GM19397 (cell line): ENCODE results near the gene SPPL2B.
"Not testable (repeated sequence)": the region's sequence is repeated elsewhere in the genome, so short reads cannot be mapped to it uniquely, and the experiment has no call there.

Experiments used
- ATAC-seq: cut with Tn5 transposase; IDR thresholded peaks from one replicate; pipeline ENCODE4 v1.9.1; 2021; ENCODE audit warnings: mild to moderate bottlenecking, moderate library complexity; ENCODE audit not compliant: unreplicated experiment

Gene SPPL2B

DNA sequence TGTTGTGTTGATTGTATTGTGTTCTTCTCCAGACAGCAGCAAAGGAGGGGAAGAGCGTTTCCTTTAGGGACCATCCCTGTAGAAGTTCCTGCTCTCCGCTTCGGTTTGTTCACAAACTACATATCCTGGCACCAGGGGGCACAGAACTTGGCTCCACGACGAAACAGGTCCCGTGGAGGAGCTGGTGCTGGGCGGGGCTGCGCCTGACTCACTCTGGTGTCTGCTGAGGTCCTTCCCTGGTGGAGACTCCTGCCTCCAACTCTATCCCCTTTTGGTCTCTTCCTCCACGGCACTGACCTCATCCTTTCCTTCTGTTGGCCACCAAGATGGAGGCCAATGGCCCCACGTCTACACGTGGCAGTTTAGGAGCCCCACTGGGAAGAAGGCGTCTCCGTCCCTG lies 46.3 kb downstream of the SPPL2B start:
- no peak for ATAC-seq

DNA sequence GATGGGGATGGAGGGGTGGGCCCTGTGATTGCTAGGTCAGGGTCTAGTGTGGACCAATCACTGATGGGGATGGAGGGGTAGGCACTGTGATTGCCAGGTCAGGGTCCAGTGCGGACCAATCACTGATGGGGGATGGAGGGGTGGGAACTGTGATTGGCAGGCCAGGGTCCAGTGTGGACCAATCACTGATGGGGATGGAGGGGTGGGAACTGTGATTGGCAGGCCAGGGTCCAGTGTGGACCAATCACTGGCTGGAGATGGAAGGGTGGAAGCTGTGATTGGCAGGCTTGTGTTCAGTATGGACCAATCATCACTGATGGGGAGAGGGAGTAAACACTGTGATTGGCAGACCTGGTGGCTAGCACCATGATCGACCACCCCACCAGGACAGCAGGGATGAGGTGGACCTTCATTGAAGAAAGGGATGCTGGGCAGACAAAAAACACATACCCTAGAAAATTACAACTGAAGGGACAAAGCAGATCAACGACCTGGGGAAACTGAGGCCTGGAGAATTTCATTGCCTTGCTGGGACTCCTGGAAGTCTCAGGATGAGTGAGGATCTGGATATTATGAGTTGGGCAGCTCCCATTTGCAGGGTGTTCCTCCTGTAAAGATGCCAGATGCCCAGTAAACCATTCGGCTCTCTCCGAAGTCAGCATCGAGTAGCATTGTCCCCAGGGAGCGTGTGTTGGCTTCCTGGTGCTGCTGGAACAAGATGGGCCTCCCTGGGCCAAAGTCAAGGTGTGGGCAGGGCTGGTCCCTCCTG lies 47.1 kb downstream of the SPPL2B start:
- no peak for ATAC-seq

DNA sequence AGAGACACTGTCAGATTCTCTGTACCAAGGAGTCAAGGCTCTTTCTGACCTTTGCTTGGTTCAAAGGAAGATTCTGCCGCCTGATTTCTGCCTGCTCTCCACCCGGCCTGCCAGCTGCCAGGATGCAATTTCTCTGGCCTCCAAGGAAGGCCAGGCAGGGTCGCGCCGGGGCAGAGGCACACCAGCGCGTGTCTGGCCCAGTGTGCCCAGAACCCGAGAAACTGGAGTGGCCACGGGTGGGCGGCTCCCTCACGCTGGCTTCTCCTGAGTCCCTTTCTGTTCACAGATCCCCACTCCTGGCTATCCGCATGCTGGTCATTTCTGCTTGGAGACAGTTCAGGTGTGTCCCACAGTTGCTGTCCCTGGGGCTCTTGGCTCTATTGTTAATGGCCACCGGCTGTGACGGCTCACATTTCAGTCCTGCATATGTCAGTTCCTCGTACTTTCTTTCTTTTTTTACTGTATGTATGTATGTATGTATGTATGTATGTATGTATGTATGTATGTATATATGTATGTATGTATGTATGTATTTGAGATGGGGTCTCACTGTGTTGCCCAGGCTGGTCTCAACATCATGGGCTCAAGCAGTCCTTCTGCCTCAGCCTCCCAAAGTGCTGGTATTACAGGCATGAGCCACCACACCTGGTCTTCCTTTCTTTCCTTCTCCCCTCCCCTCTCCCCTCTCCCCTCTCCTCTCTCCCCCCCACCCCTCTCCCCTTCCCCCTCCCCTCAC lies 48.5 kb downstream of the SPPL2B start:
- ATAC-seq = no peak

DNA sequence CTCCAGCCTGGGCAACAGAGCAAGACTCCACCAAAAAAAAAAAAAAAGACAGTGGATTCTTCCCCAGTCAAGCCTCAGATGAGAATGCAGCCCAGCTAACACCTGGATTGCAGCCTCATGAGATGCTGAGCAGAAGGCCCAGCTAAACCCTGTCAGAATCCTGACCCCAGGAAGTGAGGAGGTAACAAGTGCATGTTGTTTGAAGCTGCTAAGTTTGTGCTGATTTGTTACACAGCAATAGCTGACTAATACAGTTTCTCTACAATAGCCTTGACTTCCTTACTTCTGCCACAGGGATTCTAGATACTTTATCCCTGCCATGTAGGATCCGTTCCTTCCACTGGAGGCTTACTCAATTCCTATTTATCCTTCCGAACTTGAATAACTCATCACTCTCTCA lies 52.1 kb downstream of the SPPL2B start:
- ATAC-seq = no peak

DNA sequence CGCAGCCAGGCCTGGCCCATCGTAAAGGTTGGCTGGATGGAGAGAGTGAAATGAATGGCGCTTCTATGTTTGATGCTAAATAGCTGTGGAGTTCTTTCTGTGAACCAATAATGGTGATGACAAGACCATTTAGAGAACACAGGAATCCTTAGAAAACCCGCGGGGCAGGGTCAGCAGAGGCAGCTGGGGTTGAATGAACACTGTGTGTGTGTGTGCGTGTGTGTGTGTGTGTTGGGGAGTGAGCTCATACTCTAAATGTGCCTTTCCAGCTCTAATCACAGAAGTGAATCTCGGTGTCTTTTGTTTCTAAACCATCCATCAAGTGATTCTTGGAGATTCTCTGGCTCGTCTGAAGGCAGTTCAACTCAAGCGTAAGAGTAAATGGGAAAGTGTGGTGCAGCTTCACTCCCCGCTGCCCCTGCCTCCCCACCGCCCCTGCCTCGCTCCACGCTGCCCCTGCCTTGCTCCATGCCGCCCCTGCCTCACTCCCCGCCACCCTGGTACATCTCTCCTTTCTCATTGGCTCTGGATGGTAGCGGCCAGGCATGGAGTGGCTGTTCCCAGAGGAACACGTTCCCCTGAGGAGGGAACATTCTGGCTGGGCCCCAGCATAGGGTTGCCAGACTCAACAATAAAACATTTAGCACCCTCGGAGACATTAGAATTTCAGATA lies 52.8 kb downstream of the SPPL2B start:
- ATAC-seq = no peak

DNA sequence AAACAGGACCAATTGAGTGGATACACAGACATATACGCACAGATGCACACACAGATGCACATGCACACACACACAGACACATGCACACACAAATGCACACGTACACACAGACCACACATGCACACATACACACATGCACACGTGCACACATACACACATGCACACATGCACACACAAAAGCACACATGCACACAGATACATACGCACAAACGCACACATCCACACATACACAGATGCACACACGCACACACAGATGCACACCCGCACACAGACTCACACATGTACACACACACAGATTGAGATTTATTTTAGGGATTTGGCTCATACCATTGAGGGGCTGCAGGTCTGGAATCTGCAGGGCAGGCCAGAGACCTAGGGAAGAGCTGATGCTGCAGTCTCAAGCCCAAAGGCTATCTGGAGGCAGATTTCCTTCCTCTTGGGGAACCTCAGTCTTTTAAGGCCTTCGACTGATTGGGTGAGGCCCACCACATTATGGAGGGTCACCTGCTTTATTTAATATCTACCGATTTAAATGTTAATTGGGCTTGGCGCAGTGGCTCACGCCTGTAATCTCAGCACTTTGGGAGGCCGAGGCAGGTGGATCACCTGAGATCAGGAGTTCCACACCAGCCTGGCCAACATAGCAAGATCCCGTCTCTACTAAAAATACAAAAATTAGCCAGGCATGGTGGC lies 54.2 kb downstream of the SPPL2B start:
- ATAC-seq = no peak

DNA sequence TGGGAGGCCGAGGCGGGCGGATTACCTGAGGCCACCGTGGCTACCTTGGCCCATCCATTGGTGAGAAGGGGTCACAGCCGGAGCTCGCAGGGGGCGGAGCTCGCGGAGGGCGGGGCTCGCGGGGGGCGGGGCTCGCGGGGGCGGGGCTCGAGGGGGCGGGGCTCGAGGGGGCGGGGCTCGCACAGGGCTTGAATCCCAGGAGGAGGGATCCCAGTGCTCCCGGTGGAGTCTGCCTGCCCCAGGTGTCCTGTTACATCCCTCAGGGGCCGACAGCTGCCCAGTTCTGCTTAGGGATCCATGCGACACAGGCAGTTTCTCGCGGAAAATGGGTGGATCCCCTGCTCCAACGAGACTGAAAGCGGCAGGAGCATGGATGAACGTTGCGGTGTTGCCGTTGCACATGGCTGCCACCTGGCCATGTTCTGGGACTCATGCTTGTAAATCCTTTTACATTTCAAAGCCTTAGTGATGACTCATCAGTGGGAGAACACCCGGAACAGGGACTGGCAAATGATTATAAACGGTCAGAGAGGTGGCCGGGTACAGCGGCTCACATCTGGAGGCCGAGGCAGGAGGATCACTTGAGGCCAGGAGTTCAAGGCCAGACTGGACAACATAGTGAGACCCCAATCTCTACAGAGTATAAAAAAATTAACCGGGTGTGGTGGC lies 56.7 kb downstream of the SPPL2B start:
- no peak for ATAC-seq

DNA sequence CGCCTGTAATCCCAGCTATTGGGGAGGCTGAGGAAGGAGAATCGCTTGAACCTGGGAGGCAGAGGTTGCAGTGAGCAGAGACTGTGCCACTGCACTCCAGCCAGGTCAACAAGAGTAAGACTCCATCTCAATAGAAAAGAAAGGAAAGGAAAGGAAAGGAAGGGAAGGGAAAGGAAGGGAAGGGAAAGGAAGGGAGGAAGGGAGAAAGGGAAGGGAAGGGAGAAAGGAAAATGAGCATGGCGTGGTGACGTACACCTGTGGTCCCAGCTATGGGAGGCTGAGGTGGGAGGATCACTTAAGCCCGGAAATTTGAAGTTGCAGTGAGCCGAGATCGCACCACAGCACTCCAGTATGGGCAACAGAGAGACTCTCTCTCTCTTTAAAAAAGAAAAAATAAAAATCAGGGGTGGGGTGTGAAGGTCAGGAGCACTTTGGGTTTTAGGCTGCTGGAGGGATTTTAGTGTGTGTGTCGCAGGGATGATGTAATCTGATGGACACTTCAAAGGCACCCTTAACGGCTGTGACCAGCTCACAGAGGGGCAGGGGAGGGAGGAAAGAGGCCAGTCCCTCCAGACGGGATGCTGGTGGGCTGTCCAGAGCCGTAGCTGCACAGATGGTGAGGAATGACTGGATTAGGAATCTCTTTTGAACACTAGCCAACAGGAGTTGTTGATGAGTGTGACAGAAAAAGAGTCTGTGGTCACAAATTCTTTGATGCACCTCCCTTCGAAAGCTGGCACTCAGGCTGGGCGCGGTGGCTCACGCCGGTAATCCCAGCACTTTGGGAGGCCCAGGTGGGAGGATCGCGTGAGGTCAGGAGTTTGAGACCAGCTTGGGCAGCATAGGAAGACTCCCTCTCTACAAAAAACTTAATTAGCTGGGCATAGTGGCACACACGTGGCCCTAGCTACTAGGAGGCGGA lies 59.1 kb downstream of the SPPL2B start:
- ATAC-seq = no peak

DNA sequence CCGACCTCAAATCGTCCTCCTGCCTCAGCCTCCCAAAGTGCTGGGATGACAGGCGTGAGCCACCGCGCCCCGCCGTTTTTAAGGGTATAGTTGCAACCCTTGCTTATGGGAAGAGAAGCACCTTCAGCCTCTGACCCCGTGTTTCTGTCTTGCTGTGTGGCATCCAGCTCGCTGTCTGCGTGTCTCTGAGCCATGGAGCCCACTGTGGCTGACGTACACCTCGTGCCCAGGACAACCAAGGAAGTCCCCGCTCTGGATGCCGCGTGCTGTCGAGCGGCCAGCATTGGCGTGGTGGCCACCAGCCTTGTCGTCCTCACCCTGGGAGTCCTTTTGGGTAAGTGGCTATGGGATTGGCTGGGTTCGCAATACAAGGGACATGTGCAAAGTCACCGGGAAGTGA lies 61.1 kb downstream of the SPPL2B start:
- ATAC-seq = no peak

DNA sequence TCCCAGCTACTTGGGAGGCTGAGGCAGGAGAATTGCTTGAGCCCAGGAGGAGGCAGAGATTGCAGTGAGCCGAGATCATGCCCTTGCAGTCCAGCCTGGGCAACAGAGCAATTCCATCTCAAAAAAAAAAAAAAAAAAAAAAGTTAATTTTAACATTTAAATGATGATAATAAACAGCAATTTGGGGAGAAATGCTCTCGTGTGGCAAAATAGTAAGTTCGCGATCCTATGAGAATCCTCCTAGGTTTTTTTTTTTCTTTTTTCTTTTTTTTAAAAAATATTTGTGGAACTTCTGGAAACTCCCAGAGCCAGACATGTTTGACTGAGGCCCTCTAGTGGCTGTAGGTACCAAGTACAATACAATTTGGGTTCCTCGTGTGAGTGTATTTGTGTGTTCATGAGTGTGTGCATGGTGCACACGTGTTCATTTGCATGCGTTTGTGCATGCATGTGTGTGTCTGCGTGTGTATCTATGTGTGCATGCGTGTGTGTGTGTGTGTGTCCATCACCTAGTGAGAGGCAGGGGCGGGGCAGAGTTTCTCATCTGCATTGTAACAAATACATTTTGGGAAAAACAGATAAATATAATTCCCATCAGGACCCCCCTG lies 62.7 kb downstream of the SPPL2B start:
- no peak for ATAC-seq

DNA sequence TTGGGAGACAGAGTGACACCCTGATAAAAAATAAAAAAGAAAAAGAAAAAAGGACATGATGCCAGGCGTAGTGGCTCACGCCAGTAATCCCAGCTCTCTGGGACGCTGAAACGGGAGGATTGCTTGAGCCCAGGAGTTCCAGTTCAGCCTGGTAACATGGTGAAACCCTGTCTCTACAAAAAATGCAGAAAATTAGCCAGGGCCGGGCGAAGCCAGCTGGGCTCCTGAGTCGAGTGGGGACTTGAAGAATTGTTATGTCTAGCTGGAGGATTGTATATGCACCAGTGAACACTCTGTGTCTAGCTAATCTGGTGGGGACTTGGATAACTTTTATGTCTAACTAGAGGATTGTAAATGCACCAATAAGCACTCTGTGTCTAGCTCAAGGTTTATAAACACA lies 63.9 kb downstream of the SPPL2B start:
- ATAC-seq = no peak

DNA sequence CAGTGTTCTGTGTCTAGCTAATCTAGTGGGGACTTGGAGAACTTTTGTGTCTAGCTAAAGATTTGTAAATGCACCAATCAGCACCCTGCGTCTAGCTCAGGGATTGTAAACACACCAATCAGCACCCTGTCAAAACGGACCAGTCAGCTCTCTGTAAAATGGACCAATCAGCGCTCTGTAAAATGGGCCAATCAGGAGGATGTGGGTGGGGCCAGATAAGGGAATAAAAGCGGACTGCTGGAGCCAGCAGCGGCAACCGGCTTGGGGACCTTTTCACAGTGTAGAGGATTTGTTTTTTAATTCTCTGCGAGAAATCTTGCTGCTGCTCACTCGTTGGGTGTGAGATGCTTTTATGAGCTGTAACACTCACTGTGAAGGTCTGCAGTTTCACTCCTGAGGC lies 64.4 kb downstream of the SPPL2B start:
- not testable (repeated sequence) for ATAC-seq

DNA sequence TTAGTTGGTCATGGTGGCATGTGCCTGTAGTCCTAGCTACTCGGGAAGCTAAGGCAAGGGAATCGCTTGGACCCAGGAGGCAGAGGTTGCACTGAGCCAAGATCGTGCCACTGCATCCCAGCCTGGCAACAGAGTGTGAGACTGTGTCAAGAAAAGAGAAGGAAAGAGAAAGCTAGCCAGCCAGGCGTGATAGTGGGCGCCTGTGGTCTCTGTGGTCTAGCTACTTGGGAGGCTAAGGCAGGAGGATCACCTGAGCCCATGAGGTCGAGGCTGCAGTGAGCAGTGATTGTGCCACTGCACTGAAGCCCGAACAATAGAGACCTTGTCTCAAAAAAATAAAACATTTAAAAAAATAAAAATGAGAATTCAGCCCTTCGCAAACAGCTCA lies 65.6 kb downstream of the SPPL2B start:
- ATAC-seq = no peak

DNA sequence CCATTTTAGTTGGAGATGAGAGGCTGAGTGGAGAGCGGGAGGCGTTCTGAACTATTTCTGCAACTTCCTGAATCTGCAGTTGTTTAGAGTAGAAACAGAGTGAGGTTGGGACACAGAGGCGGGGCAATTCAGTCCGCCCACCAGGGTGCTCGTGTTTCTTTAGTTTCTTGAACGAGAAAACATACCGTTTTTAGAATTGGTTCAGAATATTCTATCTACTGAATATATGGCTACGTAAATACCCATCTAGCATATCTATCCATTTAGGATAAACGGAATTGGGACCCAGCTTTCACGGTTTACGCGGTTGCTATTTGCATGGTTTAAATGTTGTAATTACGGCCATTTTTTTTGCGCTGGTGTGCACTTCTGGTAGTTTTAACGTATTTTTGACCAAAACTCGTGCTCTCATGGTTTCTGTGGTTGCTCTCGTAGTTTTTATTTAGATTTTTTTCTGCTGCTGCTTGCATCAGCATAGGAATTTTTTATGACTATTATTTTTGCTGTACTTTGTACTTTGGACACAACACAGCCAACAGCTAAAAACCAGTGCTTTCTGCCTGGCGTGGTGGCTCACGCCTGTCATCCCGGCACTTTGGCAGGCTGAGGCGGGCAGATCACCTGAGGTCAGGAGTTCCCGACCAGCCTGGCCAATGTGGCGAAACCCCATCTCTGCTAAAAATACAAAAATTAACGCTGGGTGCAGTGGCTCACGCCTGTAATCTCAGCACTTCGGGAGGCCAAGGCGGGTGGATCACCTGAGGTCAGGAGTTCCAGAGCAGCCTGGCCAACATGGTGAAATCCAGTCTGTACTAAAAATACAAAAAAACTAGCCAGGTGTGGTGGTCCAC lies 66.2 kb downstream of the SPPL2B start:
- no peak for ATAC-seq

DNA sequence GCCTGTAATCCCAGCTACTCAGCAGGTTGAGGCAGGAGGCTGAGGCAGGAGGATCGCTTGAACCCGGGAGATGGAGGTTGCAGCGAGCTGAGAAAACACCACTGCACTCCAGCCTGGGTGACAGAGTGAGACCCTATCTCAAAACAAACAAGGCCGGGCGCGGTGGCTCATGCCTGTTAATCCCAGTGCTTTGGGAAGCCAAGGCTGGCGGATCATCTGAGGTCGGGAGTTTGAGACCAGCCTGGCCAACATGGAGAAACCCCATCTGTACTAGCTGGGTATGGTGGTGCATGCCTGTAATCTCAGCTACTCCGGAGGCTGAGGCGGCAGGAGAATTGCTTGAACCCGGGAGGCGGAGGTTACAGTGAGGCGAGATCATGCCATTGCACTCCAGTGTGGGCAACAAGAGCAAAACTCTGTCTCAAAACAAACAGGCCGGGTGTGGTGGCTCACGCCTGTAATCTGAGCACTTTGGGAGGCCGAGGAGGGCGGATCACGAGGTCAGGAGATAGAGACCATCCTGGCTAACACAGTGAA lies 66.9 kb downstream of the SPPL2B start:
- not testable (repeated sequence) for ATAC-seq

DNA sequence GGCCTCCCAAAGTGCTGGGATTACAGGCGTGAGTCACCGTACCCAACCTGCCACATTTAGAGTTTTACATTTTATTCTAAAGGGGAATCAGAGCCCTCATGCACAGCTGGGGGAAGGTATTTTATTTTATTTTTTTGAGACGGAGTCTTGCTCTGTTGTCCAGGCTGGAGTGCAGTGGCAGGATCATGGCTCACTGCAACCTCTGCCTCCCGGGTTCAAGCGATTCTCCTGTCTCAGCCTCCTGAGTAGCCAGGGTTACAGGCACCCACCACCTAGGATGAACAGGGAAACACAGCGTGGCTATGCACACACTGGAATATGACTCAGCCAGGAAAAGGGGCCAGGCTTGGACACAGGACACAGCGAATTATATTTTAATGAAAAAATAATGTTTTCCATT lies 68.7 kb downstream of the SPPL2B start:
- ATAC-seq = not testable (repeated sequence)

DNA sequence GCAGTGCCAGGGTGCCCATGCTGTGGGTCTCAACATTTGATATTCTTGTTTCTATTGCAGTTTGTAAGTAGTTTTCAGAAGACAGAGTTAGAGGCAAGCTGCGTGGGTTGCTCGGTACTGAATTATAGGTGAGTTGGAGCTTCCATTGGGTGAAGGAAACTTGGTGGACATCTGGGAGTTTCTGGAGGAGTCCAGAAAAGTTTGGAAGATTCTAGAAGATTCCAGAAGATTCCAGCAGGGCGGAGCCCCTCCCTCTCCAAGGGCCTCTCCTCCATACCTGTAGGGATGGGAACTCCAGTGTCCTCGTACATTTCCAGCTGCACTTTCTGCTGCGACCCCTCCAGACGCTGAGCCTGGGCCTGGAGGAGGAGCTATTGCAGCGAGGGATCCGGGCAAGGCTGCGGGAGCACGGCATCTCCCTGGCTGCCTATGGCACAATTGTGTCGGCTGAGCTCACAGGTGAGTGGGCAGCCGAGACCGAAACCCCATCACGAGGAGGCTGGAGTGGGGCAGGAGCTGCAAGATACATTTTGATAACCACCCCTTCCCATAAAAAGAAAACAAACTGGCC lies 70.3 kb downstream of the SPPL2B start:
- ATAC-seq = no peak

DNA sequence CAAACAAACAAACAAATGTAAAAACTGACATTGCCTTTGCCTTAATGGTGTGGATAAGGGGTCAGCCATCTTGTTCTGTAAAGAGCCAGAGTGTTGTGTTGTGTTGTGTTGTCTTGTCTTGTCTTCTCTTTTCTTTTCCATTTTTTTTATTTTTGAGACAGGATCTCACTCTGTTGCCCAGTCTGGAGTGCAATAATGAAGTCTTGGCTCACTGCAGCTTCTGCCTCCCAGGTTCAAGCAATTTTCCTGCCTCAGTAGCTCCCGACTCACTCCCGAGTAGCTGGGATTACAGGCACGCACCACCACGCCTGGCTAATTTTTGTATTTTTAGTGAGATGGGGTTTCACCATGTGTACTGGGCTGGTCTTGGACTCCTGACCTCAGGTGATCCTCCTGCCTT lies 71.1 kb downstream of the SPPL2B start:
- ATAC-seq = no peak
